K562 (cell line): Measurements from ENCODE around the gene JUNB. TPM values are rescaled to one million over a fixed set of nuclear protein-coding genes. Genes with fewer than 3 reads are reported as not detected.
A peak's percentile ranks its signal among the peaks of the same experiment; 100 is the strongest.

ENCODE experiments used
- BRF1 ChIP-seq: IDR thresholded peaks from 3 replicates; pipeline ENCODE4 v1.6.1; 2011; ENCODE audit warnings: borderline replicate concordance, mild to moderate bottlenecking; ENCODE audit not compliant: insufficient read length; ENCODE audit errors: extremely low read depth
- CBX1 ChIP-seq: sonication (generic); IDR thresholded peaks from 2 replicates; pipeline ENCODE4 v1.6.1; 2016; ENCODE audit warnings: antibody characterized with exemption, low read depth, mild to moderate bottlenecking
- COPS2 ChIP-seq: fragments of 450-650 bp; conservative IDR thresholded peaks from 2 replicates; pipeline ENCODE4 v1.6.1; 2016; ENCODE audit warnings: mild to moderate bottlenecking, moderate library complexity
- FIP1L1 ChIP-seq: fragments of 200-400 bp; formaldehyde crosslinking; IDR thresholded peaks from 2 replicates; pipeline ENCODE4 v1.6.1; 2018; ENCODE audit warnings: mild to moderate bottlenecking, low read depth, low read length; ENCODE audit not compliant: poor library complexity, severe bottlenecking
- HDAC1 ChIP-seq, 2 experiments: fragments of 450-650 bp; IDR thresholded peaks; 2 replicates each; pipeline ENCODE4 v1.6.1; 2016 to 2017; ENCODE audit warnings: inconsistent platforms in 1 of 2, mild to moderate bottlenecking in 1 of 2, moderate library complexity in 1 of 2
- JUN ChIP-seq, 2 experiments: sonication (generic) in 1 of 2; formaldehyde crosslinking in 1 of 2; IDR thresholded peaks; 2 replicates each; pipeline versions ENCODE4 v1.6.1 to v1.8.0; 2012 to 2022; ENCODE audit warnings: borderline replicate concordance in 2 of 2, mild to moderate bottlenecking in 2 of 2, improper control_type of control experiment in 1 of 2, low read depth in 1 of 2, low read length in 1 of 2, missing genetic modification reagents in 1 of 2
- ZNF165 ChIP-seq: fragments of 250-450 bp; sonication (Bioruptor Pico); IDR thresholded peaks from 2 replicates; pipeline ENCODE4 v1.4.0; 2020; ENCODE audit warnings: borderline replicate concordance
- ZNF766 ChIP-seq: fragments of 200-800 bp; sonication (Bioruptor generic); conservative IDR thresholded peaks from 2 replicates; pipeline ENCODE4 v1.6.1; 2016; ENCODE audit warnings: missing genetic modification characterization, missing compliant biosample characterization
- polyA plus RNA-seq, 8 experiments: library from polyadenylated mRNA; depleted of rRNA in 4 of 8; stranded (reverse) in 5 of 8; unstranded in 3 of 8; fragments of >200 nt; fragmentation: Nextera tagmentation in 2 of 8; fragmentation: Illumina TruSeq in 1 of 8; extraction: Ambion mirVana in 2 of 8; extraction: Trizol in 1 of 8; gene quantifications; 2 replicates each; pipeline versions ENCODE4 v1.2.1 to v1.2.3, GENCODE V29; 2011 to 2014; ENCODE audit warnings: inconsistent platforms in 1 of 8, missing spikeins in 1 of 8
- total RNA-seq, 7 experiments: library from RNA; depleted of rRNA in 6 of 7; stranded (reverse); fragments of >200 nt in 6 of 7; fragmentation: Illumina TruSeq in 2 of 7; extraction: Trizol in 2 of 7; gene quantifications; 2 replicates each; pipeline versions ENCODE4 v1.2.1 to v1.2.3, GENCODE V29; 2011 to 2021; ENCODE audit warnings: low replicate concordance in 1 of 7
- TF ChIP-seq, protein P1 (sequence below), 3 experiments: fragments of 200-800 bp in 1 of 3; sonication (Bioruptor generic) in 1 of 3; sonication (generic) in 1 of 3; formaldehyde crosslinking in 1 of 3; IDR thresholded peaks; 2 replicates each; pipeline versions ENCODE4 v1.6.1 to v1.8.0; 2016 to 2022; ENCODE audit warnings: mild to moderate bottlenecking in 2 of 3, missing compliant biosample characterization in 2 of 3, missing genetic modification characterization in 2 of 3, missing genetic modification reagents in 1 of 3
- TF ChIP-seq, protein P2 (sequence below): fragments of 450-650 bp; IDR thresholded peaks from 2 replicates; pipeline ENCODE4 v1.6.1; 2016; ENCODE audit warnings: antibody characterized with exemption
- TF ChIP-seq, protein P3 (sequence below): fragments of 150-350 bp; IDR thresholded peaks from 2 replicates; pipeline ENCODE4 v1.6.1; 2014; ENCODE audit warnings: low read depth, mild to moderate bottlenecking, low read length, borderline replicate concordance
- TF ChIP-seq, protein P4 (sequence below): IDR thresholded peaks from 2 replicates; pipeline ENCODE4 v1.6.1; 2016; ENCODE audit warnings: missing genetic modification characterization, missing compliant biosample characterization

The JUNB gene
- total and polyA plus RNA-seq, 9 of the 15 experiments (the other 6 are each of a cell fraction or from before 2014, with no cell fraction given): 0.23 to 88.1 (median 13.1) TPM

DNA sequence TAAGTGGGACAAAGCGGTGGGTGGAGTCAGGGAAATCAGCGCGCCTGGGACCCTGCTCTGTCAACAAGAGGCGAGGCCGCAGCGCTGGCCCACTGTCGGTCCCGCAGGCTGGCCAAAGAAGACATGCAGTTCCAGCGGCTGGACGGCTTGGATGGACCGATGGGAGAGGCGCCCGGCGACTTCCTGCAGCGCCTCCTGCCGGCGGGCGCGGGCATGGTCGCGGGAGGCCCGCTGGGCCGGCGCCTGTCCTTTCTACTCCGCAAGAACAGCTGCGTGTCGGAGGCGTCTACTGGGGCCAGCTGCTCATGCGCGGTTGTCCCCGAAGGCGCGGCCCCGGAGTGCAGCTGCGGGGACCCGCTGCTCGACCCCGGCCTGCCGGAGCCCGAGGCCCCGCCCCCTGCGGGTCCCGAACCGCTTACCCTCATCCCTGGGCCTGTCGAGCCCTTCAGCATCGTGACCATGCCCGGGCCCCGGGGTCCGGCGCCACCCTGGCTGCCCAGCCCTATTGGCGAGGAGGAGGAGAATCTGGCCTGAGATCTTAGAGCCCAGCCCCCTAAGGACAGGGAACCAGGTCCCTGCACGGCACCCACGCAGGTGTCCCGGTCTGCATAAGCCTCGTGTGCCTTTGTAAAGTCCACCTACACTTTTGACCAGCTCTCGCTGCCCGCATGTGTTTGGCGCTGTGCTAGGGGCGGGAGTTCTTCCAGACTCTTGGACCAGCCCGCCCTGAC is 33.6 kb upstream of the JUNB start (continued):
- TF ChIP-seq, protein P1, sequence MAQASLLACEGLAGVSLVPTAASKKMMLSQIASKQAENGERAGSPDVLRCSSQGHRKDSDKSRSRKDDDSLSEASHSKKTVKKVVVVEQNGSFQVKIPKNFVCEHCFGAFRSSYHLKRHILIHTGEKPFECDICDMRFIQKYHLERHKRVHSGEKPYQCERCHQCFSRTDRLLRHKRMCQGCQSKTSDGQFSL (CRISPR knock-in tag; IDR thresholded peaks at IDR 0.05): no peak
- TF ChIP-seq, protein P1 (tag; IDR thresholded peaks at IDR 0.05): no peak
- no peak for TF ChIP-seq BRF1
- TF ChIP-seq ZNF165: no peak
- TF ChIP-seq ZNF766 (CRISPR knock-in tag): no peak
- no peak for TF ChIP-seq HDAC1 (IDR thresholded peaks at IDR 0.05)
- TF ChIP-seq COPS2: no peak
- TF ChIP-seq, protein P2, sequence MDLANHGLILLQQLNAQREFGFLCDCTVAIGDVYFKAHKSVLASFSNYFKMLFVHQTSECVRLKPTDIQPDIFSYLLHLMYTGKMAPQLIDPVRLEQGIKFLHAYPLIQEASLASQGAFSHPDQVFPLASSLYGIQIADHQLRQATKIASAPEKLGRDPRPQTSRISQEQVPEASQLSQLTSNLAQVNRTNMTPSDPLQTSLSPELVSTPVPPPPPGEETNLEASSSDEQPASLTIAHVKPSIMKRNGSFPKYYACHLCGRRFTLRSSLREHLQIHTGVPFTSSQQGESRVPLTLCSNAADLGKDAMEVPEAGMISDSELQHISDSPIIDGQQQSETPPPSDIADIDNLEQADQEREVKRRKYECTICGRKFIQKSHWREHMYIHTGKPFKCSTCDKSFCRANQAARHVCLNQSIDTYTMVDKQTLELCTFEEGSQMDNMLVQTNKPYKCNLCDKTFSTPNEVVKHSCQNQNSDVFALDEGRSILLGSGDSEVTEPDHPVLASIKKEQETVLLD: no peak
- TF ChIP-seq JUN (IDR thresholded peaks at IDR 0.05; ENCODE audit: borderline replicate concordance, low read depth, low read length): no peak
- no peak for TF ChIP-seq JUN (CRISPR knock-in tag; IDR thresholded peaks at IDR 0.05; ENCODE audit: borderline replicate concordance)
- TF ChIP-seq, protein P3, sequence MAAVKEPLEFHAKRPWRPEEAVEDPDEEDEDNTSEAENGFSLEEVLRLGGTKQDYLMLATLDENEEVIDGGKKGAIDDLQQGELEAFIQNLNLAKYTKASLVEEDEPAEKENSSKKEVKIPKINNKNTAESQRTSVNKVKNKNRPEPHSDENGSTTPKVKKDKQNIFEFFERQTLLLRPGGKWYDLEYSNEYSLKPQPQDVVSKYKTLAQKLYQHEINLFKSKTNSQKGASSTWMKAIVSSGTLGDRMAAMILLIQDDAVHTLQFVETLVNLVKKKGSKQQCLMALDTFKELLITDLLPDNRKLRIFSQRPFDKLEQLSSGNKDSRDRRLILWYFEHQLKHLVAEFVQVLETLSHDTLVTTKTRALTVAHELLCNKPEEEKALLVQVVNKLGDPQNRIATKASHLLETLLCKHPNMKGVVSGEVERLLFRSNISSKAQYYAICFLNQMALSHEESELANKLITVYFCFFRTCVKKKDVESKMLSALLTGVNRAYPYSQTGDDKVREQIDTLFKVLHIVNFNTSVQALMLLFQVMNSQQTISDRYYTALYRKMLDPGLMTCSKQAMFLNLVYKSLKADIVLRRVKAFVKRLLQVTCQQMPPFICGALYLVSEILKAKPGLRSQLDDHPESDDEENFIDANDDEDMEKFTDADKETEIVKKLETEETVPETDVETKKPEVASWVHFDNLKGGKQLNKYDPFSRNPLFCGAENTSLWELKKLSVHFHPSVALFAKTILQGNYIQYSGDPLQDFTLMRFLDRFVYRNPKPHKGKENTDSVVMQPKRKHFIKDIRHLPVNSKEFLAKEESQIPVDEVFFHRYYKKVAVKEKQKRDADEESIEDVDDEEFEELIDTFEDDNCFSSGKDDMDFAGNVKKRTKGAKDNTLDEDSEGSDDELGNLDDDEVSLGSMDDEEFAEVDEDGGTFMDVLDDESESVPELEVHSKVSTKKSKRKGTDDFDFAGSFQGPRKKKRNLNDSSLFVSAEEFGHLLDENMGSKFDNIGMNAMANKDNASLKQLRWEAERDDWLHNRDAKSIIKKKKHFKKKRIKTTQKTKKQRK: no peak
- TF ChIP-seq CBX1: no peak
- TF ChIP-seq, protein P4, sequence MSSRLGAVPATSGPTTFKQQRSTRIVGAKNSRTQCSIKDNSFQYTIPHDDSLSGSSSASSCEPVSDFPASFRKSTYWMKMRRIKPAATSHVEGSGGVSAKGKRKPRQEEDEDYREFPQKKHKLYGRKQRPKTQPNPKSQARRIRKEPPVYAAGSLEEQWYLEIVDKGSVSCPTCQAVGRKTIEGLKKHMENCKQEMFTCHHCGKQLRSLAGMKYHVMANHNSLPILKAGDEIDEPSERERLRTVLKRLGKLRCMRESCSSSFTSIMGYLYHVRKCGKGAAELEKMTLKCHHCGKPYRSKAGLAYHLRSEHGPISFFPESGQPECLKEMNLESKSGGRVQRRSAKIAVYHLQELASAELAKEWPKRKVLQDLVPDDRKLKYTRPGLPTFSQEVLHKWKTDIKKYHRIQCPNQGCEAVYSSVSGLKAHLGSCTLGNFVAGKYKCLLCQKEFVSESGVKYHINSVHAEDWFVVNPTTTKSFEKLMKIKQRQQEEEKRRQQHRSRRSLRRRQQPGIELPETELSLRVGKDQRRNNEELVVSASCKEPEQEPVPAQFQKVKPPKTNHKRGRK: no peak
- TF ChIP-seq FIP1L1: peak; percentile 81
